GM18499 (cell line): Measurements from ENCODE around the gene FLVCR1.
"Not testable (repeated sequence)": the region's sequence is repeated elsewhere in the genome, so short reads cannot be mapped to it uniquely, and the experiment has no call there.

ENCODE experiments used
- ATAC-seq: cut with Tn5 transposase; IDR thresholded peaks from one replicate; pipeline ENCODE4 v1.9.1; 2021; ENCODE audit warnings: moderate number of reproducible peaks; ENCODE audit not compliant: insufficient read depth, unreplicated experiment

FLVCR1 gene

DNA sequence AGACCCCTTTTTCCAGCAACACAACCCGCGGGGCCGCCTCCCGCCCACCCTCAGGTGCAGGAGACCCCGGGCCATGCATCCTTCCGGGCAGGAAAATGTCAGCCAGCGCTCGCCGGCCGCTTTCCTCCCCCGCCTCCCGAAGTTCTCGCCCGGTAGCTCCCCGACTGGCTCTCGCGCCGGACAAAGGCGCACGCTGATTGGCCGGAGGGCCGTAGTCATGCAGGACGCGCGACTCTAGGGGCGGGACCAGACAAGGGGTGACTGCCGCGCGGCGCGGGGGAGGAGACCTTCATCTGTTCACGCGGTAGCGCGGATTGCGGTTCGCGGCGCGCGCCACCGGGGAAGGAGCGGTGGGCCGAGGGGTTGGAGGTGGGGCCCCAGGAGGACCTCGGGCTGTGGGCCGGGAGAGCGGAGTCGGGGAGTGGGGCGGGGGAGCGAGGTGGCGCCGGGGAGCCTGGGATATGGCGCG is at the start of gene FLVCR1:
TSS of gene FLVCR1 (plus strand) at position 284 of the 469 bp plus-strand sequence. CDS start at position 462, 178 bp downstream.
- peak; percentile 73 for ATAC-seq

DNA sequence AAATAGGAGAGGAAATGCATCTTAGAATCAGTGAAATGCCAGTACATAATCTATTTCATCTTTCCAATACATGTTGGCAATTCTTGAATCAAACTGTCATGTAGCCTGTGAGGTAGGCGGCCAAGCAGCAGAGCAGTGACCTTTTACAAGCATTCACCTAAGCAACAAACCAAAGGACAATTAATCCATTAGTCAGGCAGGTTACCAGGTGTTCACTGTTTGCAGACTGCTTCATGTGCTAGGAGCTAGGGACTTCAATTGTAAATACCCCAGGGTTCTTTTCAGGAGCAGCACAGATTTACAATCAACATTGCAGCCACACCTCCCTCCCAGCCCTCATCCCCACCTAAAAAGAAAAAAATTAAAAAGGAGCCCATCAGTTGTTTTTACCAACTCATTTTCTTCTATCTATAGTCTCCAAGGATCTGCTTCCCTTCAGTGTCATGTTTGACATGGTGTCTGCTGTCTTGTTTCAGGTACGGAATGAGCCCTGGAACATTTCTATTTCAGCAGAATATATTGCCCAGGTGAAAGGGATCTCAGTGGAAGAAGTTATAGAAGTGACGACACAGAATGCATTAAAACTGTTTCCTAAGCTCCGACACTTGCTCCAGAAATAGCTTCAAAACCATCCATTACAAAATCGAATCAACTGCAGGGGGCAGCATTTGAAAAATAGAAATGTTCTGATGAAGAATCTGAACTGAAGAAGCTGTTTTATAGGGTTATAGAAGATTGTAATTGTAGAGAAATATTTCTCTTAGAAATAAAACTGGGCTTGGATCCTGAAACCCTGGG is 43.3 kb upstream of the FLVCR1 start:
- no peak for ATAC-seq

DNA sequence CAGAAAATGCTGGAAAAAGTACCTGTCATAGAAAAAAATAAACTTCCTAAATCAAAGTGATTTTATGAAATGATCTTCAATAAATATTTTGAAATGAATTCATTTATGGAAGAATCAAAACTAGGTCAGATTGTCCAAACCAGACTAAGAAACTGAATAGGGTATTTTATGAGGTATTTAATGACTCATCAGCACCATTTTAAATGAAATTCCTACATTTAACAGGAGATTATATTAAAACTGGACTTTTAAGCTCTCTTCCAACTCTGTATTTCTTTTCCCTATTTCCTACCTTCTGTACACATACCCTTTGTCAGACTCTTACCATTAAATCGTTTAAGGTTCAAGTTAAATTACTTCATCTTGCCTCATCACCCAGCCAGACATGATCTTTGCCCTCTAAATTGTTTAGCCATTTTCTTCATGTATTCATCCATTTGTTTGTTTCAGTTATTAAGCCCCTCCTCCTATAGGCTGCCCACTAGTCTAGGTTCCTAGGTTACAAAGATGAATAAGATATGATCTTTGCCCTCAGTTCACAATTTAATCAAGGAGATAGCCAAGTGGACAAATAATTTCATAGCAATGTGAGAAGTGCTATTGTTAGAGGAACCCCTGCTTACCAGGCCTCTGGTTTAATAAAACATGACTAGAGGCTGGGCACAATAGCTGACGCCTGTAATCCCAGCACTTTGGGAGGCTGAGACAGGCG is 41.4 kb upstream of the FLVCR1 start:
- no peak for ATAC-seq

DNA sequence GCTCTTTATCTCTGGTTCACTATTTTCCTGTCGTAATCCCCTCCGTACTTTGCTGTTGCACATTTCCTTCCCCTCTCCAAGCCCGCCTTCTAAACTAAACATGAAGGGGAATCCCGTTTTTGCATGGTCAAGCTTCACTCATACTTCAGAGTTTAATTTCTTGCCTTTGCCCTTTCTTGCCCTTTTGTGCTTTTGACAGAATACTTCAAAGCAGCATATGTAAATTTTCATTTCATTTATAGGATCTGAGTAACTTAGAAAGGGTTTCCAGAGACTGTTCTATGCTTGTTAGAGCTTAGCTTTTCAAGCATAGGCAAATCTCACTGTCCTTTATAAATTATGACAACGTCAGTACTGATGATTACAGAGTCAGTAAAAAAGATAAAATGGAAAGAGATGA is 38.3 kb upstream of the FLVCR1 start:
- ATAC-seq, result peak; percentile 55

DNA sequence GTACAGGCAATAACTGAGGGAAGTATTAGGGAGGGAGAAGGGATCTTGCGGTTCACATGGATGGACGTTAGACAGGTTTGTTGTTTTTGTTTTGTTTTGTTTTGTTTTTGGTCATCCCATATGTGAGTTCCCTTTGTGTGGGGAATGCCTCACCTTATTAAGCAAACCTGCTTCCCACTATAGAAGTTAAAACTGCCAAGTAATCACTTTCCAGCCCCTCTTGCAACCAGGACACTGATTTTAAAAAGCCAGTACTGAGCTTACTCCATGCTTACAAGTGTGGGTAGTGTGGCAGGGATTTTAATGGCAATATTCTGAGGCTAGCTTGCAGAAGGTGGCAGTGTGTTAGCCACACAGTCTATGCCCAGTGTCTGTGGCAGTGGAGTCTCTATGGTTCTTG is 37.1 kb upstream of the FLVCR1 start:
- no peak for ATAC-seq

DNA sequence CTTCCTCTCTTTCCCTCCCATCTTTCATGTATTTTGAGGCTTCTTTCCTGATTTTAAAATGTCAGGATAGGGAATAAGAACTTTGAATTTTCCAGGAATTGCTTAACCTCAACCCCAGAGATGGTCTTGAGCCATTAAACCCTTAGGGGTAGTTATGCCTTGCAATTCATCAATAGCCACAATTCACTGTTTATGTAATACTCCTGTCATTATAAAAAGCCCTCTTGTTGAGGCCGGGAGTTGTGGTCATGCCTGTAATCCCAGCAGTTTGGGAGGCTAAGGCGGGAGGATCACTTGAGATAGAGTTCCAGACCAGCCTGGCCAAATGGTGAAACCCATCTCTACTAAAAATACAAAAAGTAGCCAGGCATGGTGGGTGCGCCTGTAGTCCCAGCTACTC is 35.1 kb upstream of the FLVCR1 start:
- ATAC-seq, result no peak

DNA sequence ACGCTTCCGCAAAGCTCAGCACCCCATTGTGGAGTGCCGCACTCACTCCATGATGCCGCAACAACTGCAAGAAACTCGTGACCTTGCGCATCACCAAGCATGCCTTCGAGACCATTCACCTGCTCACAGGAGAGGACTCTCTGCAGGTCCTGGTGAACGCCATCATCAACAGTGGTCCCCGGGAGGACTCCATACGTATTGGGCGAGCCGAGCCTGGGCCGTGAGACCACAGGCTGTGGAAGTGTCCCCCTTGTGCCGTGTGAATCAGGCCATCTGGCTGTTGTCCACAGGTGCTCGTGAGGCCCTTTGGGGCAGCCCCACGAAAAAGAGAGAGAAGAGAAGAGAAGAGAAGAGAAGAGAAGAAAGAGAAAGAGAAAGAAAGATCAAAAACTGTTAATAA is 33.9 kb upstream of the FLVCR1 start:
- no peak for ATAC-seq

DNA sequence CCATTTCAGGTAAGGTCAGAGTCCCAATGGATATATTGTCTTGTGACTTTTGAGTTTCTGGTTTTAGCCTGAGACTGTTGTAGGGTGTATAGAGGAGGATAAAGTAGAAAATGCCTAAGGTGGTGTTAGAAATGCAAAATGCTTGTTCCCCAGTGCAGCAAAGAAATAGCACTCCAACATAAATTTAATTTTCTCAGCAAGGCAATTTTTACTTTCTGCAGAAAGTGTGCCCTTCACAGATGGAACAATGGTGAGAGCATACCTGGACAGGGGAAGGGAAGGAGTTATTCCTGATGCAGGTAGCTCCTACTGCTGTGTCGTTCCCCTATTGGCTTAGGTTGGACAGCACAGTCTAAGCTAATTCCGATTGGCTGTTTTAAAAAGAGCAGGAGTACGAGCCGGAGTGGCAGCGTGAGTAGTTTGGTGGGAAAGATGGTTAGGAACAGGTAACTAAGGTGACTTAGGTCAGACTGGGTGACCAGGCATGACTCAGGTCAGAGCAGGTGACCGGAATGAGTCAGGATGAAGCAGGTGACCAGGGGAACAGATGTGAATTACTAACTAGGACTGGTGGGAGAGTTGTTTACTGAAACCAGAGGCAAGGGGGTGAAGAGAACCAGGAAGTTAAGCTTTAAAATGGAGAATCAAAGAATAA is 32.1 kb upstream of the FLVCR1 start:
- no peak for ATAC-seq

DNA sequence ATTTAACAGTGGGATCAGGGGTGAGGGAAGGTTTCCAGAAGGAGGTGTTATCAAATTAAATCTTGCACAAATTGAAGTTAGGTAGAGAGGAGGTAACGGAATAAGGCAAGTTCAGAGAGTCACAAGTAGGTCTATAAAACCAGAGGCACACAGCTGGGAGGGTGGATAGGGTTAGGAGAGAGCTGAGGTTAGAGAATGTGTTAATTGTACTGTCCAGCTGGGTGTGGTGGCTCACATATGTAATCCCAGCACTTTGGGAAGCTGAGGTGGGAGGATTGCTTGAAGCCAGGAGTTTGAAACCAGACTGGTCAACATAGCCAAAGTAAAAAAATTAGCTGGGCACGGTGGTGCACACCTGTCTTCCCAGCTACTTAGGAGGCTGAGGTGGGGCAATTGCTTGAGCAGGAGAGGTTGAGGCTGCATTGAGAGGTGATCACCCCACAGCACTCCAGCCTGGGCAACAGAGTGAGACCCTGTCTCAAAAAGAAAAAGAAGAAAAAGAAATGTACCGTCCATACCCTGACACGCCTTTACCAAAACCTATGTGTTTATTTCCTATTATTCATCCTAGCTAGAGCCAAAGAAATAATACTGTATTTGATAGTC is 30.8 kb upstream of the FLVCR1 start:
- no peak for ATAC-seq

DNA sequence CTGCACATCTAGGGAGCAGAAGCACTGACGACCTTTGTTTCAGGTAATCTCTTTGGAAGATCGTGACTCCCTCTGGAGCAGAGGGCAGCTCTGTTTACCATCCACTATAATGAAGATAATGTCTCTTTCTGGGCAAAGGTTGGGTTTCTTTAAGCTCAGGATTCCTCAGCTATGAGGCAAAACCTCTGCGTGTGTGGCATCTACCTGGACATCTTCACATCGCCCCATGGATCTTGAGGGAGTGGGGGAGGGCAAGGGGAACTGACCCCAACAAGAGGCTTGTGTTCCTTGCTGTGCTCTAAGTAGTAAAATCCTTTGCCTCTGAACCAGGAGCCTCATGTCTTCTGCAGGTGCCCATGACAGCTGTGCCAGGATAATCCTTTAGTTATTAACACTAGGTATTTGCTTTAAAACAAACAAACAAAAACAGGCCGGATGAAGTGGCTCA is 30.2 kb upstream of the FLVCR1 start:
- ATAC-seq, result no peak

DNA sequence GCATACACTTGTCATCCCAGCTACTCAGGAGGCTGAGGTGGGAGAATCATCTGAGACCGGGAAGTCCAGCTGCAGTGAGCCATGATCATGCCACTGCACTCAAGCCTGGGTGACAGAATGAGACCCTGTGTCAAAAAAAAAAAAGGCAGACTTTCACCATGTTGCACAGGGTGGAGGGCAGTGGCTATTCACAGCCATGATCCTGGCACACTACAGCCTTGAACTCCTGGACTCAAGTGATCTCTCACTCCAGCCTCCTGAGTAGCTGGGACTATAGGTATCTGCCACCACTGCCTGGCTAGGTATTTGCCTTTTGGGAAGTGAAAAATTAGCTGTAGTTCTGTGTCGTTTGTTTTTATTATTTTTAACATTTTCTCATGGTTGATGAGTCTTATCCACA is 29.7 kb upstream of the FLVCR1 start:
- no peak for ATAC-seq

DNA sequence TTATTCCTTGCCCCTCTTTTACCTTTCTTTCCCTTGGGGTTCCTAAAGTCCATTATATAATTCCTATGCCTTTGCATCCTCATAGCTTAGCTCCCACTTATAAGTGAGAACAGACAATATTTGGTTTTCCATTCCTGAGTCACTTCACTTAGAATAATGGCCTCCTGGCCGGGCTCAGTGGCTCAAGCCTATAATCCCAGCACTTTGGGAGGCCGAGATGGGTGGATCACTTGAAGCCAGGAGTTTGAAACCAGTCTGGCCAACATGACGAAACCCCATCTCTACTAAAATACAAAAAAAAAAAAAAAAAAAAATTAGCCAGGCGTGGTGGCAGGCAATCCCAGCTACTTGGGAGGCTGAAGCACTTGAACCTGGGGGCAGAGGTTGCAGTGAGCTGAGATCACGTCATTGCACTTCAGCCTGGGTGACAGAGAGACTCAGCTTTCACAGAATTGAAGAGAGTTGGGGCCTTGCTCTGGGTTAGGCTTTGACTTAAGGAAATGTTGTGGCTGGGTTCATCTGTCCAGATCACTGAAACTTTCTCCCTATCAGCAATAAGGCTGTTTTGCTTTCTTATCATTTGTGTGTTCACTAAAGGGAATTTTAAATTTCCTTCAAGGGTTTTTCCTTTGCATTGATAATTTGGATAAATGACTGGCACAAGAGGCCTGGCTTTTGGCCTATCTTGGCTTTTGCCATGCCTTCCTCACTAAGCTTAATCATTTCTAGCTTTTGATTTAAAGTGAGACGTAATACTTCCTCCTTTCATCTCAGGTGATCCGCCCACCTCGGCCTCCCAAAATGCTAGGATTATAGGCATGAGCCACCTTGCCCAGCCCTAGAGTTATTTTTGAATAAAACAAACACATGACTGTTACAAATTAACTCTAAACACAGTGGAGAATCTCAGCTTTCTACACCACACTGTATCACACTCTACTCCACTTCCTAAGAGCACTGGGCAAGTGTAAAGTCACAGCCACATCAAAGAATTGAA is 24.6 kb upstream of the FLVCR1 start:
- ATAC-seq, result peak; percentile 80

DNA sequence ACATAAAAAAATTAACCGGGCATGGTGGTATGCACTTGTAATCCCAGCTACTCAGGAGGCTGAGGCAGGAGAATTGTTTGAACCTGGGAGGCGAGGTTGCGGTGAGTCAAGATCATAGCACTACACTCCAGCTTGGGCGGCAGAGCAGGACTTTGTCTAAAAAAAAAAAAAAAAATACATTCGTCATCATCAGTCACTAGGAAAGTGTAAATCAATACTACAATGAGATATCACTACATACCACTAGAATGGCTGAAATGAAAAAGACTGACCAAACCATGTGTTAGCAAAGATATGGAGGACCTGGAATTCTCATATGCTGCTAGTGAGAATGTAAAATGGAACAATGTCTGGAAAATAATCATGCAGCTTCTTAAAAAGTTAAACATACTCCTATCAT is 19.9 kb upstream of the FLVCR1 start:
- ATAC-seq, result no peak

DNA sequence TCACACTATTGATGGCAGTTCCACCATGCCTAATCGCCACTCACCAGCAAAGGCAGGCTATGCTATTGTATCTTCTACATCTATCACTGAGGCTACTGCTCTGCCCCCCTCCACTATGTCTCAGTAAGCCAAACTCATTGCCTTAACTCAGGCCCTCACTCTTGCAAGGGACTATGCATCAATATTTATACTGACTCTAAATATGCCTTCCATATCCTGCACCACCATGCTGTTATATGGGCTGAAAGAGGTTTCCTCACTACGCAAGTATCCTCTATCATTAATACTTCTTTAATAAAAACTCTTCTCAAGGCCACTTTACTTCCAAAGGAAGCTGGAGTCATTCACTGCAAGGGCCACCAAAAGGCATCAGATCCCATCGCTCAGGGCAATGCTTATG is 13.6 kb upstream of the FLVCR1 start:
- ATAC-seq, result not testable (repeated sequence)

DNA sequence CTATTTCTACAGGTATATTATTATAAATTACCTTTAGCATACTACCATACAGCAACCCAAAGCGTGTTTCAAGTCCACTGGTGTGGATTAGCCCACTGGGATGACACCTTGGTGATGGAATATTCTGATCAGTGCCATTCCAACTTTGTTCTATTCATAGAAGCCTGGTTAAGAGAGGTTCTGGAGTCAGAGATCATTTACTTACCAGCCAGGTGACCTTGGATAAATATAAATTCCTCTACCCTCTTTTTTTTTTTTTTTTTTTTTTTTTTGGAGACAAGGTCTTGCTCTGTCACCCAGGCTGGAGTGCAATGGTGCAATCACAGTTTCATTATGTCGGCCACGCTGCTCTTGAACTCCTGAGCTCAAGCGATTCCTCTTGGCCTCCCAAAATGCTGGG is 10.5 kb upstream of the FLVCR1 start, which contains the start of gene SPATA45:
TSS of gene SPATA45 (minus strand) at position 101 of the 400 bp plus-strand sequence. CDS start 11,500 bp downstream, outside the sequence.
- no peak for ATAC-seq

DNA sequence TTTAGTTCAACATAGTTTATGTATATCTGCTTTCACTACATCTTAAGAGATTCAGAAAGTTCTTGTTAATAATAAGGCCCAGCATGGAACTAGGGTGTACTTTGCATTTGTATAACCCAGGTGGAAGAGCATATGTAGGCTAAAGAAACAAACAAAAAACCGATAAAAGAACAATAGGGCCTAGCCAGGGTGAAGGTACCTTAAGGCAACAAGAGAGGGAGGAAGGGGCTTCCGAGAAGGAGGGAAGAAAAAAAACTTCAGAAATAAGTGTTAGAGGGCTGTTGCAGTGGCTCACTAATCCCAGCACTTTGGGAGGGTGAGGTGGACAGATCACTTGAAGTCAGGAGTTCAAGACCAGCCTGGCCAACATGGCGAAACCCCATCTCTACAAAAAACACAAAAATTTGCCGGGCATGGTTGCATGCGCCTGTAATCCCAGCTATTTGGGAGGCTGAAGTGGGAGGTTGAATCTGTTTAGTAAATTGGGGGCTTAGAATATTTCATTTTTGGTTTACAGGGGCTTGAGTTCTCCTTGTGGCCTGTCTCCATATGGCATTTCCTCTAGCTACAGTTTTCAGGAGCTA is 5.9 kb upstream of the FLVCR1 start:
- ATAC-seq, result no peak

DNA sequence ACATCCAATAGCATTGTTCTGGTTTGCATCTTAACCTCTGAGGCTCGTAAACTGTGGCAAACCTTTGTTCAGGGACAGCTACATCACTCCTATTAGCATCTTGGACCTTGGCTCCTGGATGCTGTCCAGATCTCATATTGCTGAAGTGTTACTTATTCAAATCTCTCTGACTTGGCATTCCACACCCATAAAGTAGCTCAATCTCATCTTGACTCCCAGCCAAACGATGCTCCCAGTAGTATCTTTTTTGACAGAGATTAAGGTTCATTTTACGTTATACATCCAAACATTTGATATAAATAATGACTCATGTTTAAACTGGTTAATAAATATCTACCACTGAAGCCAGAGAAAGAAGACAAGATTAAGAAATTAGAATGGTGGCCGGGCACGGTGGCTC is 4.4 kb upstream of the FLVCR1 start:
- no peak for ATAC-seq

DNA sequence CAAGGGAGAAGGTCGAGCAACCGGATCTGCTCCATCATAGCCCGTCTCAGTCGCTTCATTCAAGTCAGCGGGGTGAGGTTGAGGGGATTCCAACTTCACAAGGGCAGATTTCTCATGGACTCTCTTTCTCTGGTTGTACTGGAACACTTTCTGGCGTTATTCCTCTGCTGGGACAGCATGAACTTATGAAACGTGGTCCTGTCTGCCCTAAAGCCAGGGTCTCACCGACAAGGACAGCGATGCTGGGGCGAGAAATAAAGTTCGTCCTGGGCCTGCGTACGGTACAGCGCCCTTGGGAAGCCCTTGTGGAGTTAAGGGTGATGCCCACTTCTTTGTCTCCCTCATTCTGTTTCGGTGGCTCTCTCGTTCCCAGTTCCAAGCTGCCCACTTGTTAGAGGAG is 1.3 kb upstream of the FLVCR1 start:
- ATAC-seq, result no peak
